HG03039 (cell line): Measurements from ENCODE around the gene TSKU.

Source experiments
- ATAC-seq: cut with Tn5 transposase; IDR thresholded peaks from one replicate; pipeline ENCODE4 v1.9.1; 2021; ENCODE audit warnings: mild to moderate bottlenecking, moderate library complexity; ENCODE audit not compliant: unreplicated experiment

TSKU gene

DNA sequence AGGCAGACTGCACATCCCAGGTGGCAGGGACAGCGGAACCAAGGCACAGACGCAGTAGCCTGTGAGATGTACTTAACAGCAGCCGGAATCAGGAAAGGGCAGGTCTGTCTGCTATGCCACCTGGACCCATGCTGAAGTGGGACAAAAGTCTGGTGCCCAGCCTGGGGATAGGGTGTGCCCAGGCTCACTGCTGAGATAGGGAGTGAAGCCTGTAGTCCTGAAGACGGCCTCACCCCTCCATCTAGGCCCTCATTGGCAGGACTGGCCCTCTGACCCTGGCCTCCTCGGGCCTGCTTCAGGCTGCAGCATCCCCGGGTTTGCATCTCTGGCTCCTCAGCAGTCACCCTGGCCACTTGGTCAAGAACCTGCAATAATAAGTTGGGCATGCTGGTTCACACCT is 32.4 kb upstream of the TSKU start:
- ATAC-seq: no peak

DNA sequence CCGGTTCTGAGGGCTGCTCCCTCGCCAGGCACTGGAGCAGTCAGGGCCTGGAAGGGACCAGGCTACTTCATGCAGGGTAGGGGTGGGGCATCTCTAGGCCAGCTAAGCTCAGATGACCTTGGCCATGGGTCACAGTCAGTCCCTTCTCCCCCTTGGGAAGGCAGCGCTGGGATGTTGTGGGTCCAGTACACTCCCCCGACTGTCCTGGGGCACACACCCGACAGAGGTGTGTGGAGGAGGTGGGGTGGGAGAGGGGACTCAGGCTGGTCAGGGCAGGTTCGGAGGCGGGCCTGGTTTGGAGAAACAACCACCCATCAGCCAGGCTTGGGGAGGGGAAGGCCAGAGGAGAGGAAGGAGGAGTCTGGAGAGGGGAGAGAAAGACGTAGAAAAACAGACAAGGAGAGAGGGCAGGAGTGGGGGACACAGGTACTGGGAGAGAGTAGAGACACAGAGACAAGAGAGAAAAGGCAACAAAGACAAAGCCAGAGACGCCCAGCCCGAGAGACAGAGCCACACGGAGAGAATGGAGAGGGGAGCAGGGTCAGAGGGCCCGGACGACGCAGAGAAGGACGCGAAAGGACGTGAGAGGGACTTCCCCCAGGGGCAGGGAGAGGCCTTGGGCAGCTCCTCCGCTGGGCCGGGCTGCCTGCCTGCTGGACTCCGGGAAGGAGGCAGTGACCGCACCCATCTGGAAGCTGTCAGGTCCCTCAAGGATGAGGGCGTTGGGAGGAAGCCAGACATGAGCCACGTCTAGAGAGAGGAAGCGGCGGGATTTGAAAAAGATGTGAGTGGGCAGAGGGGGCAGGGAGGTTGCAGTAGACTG is 30.6 kb upstream of the TSKU start:
- no peak for ATAC-seq

DNA sequence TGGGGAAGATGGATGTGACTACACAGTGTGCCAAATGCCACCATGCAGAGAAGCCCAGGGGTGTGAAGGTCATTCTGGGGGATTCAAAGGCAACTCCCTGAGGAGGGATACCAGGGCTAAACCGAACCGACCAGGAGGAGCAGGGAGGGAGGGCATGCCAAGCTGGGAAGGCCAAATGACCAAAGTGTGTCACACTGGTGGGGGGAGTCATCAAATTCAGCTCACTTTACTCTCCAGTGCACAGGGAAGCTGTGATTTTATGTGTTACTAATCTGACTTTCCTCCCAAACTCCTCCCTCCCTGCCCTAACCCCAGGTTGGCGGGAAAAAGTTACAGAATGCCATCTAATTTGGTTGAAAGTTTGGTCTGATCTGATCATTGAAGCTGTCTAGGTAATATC is 29.7 kb upstream of the TSKU start:
- ATAC-seq: no peak

DNA sequence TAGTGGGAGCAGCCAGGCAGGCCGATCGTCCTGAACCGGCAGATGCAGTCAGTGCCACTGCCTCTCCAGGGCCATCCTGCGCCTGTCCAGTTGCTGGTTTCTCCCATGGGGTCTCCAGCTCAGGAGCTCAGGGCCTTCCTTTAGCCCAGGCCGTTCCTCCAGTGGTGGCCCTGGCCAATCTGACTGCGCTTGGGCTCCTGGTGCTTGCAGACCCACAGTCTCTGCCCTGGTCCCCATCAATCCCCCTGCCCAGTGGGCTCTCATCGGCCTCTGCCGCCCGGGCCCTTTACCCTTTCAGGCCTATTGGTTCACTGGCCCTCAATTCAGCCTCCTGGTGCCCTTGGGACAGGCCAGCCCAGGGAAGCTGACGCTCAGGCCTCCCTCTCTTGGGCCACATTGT is 29.2 kb upstream of the TSKU start:
- no peak for ATAC-seq

DNA sequence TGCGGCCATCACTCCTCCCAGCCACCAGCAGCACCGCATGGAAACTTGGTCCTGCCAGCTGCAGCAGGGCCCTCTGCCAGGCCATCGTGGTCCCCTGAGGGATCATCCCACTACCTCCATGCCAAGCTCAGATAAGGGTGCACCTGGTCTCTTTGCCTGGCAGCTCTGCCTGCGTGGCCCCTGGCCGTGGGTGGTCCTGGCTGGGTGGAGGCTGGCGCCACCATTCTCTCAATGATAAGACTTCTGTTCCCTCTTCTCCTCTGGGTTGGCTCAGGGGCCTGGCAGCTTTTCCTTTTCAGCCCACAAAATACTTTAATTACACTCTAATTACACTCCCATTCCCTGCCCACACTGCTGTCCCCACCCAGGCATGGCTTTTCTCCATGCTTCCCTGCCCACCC is 26.8 kb upstream of the TSKU start:
- ATAC-seq: no peak

DNA sequence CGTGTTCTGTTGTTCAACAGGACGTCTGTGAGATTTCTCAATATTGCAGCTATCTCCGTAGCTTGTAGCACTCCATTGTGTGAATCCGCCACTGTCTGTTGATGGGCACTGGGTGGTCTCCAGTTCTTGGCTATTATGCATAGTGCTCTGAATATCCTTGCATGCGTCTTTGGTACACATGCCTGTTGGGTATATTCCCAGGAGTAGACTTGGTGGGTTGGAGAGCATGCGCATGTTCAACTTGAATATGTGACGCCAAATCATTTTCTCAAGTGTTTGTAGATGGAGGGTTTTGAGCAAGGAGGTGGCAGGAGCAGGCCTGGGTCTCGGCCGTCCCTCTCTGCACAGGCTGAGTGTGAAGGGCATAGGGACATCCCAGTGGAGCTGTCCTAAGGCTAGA is 24.8 kb upstream of the TSKU start:
- no peak for ATAC-seq

DNA sequence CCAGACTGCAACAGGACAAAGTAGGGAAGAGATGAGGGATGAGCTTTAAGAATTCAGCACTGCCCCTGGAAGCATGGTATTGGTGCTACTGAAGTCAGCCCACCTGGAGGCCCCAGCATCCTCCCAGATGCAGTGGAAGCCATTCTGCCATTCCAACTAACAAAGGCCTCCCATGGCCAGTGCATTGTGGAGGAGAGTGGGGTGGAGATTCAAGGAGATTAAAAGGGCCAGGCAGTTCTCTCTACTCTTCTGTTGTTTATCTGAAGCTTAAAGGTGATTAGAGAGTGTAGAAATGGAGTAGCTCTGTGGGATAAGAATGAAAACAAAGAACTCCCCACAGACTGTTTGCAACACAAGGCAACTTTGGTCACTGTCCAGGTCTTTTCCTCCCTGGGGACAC is 24.1 kb upstream of the TSKU start:
- ATAC-seq: no peak

DNA sequence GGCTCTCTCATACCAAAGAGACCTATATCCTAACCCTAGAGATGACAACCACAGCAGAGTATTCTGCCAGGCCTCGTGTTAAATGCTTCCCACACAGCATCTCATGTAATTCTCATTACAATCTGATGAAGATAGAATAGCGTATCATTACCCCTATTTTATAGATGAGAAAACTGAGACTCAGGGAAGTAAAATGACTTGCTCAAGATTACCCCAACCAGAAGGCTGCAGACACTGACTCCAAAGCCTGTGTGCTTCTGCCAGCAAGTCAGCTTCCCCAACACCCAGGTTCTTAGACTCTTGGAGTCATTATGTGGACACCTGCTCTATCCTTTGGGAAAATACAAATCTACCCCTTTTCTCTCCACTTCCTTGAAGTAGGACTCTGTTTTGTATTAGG is 23.6 kb upstream of the TSKU start:
- ATAC-seq: no peak

DNA sequence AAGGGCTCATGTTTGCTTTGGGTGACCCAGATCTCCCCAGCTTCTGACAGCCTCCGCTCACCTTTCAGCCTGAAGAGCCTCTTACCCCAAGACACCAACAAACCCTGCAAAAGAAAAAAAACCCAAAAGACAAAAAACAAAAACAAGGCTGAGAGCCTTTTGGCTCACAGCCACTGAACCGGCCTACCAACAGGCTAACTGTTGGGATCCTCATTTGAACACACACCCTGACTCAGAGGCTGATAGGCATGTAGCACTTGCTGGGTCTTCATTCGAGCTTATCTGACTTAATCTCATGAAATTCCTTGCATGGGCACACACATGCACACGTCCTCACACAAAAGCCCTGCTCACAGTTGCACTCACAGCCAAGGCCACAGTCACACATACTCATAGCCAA is 22.9 kb upstream of the TSKU start:
- no peak for ATAC-seq

DNA sequence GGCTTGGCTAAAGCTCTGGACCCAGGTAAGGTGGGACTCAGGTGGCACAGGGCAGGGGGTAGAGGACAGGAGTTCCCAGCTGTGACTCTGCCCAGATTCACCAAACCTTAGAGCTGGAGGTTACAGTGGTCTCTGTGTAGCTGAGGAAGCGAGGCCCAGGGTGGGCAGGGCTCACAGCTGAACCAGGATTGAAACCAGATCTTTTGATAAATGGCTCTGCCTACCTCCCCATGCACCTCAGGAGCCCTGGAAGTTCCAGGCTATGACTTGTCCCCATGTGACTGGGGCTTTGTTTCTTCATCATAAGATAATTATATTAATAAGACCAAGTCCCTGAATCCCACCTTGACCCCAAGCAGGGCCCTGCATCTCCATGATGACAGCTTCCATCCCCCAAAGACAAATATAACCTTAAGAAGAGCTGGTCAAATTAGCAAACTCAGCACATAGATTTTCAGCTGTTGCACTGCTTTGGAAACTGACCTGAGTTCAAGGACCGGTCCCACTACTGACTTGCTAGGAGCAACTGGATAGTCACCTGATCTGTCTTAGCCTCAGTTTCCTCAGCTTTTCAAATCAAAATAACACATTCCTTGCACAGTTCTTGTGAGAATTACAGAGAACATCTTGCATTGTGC is 21.3 kb upstream of the TSKU start:
- no peak for ATAC-seq

DNA sequence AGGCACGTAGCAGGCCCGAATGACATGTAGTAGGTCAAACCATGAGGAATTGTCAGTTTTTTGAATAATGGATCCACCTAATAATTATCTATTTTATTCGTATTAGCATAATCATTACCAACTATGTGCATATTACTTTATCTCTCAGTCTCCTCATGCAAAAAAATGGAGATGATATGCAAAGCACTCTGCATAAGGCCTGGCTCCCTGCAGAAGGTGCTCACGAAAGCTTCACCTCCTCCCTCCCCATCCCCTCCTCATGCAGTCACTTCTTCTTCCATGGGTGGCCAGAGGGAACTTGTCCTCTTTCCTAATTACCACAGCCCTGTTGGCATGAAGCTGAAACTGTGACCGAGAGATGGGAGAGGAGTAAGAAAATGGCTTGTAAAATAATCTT is 20.8 kb upstream of the TSKU start:
- ATAC-seq: no peak

DNA sequence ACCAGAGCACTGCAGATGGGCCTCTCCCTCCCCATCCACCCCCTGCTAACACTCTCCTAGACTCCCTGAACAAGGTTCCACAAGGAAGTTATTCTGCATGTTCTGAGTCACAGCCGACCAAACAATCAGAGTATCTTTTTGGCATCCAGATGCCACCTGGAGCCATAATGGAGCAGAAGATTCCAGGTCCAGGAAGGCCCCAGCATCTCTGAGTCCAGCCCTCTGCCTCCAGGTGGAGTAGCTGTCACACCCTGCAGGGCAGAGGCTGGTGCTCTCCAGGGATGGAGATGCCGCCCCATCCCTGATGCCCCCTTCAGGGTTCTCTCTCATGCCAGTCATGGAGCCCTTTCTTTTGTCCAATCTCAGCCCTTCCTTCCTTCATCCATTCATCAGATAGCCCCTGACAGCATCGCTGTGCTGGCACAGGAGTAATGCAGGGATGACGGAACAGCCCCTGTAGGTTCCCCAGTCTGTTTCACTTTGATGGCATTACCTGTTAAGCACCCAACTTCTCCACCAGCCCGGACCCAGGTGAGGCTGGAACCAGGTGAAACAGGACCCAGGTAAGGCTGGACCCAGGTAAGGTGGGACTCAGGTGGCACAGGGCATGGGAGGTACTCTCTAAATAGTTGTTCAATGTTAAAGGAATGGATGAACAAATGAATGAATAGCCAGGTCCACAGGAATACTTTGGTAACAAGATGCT is 20.1 kb upstream of the TSKU start:
- ATAC-seq: no peak

DNA sequence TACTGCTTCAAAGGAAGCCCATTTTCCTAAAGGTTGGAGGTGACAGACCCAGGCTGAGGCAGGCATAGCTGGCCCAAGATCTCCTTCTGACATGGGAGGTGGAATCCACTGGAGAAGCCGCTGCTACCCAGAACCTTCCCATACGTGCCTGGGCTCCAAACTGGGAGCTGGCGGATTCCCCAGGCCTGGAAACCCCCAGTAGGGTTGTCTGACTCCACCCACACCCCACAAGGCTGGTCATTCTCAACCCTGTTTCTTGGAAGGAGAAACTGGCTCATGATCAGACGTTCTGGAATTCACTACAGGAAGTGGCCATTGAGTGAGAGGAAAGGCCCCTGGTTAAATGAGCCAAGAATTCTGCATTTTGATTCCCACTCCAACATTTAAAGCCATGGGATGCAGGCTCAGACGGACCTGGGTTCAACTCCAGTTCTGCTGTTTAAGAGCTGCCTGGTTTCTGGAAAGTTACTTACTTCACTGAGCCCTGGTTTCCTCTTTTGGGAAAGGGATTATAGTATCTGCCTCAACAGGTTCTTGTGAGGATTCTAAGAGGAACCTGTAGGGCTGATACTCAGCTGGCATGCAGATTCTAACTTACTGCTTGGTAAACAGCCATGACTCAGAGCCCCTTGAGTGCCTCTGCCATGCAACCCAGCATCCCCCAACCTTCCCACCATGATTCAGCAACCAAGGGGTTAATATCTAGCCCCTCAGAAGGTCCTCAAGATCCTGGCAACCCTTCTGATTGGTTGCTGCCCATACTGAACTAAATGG is 19.4 kb upstream of the TSKU start:
- ATAC-seq: no peak

DNA sequence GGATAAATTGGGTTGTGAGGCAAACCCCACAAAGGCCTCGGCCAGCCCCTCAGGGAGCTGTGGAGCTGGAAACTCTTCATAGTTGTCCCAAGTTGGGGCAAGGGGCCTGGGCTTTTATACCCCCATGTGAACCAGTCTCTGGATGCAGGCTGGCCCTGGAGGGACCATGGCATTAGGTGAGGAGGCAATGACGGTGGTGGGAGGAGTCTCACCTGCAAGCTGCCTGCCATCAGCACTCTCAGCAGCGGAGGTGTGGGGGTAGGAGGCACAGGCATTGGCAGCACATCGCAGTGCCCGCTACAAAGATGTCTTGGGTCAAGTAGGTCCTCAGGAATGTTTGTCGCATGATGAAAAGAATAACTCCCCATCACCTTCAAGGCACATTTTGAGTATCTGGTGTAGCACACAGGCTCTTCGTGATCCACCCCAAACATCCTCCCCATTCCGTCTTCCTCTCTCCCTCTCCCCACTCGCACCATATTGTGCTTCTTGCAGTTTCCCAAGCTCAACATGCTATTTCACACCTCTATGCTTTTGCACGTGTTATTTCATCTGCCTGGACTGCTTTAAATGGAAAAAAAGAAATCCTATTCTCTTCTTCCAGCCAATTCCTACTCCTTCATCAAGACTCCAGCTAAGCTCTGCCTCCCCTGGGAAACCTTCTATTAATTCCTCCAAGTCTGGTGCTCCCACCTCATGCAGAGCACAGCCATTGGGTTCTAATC is 18.1 kb upstream of the TSKU start:
- no peak for ATAC-seq

DNA sequence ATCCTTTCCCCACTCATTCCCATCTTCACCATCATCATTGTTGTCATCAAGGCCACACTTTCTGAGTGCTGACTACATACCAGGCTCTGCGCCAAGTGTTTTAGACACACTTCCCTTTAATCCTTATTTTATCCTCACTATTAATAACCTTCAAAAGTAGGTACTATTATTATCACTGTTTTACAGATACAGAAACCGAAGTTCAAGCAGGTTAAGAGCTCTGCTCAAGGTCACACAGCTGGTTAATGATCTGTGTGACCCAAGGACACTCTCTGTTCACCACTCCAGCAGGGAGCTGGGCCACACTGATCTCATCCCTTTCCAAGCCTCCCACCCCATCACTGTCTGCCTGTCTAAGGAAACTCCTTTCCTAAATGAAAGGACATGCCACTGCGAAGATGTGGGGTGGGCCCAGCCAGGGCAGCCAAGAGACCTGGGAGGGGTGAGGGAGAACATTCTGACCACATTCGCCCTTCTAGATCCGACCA is 17.2 kb upstream of the TSKU start:
- ATAC-seq: no peak

DNA sequence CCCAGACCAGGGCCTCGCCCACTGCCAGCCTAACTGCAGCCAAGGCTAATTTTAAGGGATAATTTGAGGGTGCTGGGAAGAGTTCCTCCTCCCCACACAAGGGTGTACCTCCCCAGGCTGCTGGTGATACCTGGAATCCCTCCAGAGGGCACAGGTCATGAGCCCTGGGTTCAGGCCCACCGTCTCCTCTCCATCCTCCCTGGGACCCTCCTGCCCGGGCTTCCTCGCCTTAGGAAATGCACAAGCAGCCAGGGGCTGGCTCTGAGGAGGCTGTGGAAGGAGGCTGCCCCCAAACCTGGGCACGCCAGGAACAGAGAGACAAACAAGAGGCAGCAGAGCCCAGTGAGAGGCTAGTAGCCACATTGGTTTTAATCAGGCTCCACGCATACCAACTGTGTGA is 16.6 kb upstream of the TSKU start:
- ATAC-seq: no peak

DNA sequence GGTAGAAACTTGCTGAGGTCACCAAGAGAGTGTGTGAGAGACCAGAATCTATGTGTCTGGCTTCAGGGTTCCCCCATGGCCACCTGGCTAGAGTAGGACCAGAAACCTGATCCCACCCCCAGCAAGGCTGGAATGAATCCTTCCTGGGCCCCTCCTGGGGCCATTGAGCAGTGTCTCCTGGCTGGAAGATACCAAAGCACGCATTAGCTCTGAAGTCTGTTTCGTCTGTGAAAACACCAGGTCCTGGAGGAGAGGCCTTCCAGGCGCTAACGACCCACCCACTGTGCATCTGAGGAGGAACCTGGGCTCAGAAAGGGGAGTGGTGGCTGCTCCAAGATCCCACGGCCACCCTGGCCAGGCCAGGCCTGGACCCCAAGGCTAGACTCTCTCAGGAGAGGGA is 15.5 kb upstream of the TSKU start:
- ATAC-seq: no peak

DNA sequence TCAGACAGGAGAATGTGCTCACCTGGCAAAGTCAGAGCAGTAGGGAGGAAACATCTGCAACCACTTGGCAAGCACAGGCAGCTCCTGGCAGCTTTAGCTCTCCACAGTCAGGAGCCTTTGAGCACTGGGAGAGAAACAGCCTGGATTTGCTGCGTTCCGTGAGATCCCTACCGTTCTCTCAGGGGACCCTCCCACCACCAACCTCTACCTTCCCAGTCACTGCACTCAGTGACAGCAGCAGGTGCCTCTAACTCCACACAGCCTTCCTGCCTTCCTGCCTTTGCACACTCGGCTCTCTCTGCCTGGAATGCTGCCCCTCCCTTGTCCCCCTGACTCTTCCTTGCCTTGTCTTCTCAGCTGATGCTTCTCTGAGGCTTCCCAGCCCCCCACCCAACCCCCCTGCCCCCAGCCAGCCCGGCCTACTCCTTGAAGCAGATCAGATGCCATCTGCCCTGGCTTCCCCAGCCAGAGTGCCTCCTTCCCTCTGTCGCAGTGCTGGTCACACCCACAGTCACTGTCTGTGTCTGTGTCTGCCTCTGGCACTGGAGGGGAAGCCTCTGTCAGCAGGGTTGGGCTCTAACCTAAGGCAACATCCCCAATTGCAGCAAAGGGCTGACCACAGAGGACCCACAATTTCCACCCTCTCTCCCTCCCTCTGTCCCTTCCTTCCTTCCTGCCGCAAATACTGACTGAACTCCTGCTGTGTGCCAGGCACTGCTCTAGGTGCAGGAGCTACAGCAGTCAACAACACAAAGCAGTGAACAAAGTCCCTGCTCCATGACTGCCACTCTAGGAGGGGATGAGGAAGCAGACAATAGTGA is 14.9 kb upstream of the TSKU start:
- ATAC-seq: no peak

DNA sequence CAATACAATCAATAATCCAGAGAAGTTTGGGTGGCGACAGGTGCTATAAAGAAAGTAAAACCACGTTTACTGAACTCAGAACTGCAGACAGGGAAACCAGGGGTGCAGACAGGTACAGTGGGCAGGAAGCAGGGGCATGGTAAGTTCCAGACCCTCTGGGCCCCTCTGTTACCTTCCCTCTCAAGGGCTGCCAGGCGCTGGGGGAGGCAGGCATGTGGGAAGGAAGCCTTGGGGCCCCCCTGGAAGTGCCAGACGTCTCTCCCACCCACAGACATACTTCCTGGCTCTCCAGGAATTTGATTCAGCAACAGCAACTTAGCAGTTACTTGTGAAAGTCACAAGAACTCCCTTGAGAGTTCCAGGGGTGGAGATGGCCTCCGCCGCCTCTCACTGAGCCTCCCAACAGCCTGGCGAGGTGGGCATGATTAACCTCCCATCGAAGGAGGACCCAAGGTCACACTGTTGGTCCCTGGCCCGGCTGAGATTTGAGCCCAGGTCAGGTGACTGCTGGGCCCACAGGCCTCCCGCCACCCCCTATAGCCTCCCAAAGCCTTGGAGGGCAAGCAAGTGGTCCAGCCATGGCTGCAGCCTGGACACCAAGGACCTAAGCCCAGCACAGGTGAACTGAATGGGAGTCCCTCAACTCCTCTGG is 14.1 kb upstream of the TSKU start:
- no peak for ATAC-seq
